H54 (cell line): Measurements from ENCODE around the gene REV1.

ENCODE experiments used
- DNase-seq: peaks from one replicate; pipeline ENCODE4 v3.0.0; 2011; ENCODE audit warnings: low spot score, mixed read lengths; ENCODE audit not compliant: insufficient read length
- FAIRE-seq: peaks from 3 replicates; lab custom pipeline; 2011; peaks lifted over from hg19 to GRCh38; lab: Jason Lieb, UNC
- POLR2A ChIP-seq: IDR thresholded peaks from 2 replicates; pipeline ENCODE4 v1.6.1; 2011; ENCODE audit warnings: low read depth, mild to moderate bottlenecking, low read length

Gene REV1

GRCh38 chr2:99420031-99420430, 69.8 kb downstream of the REV1 start:
- FAIRE-seq (peak; percentile 50), DNase-seq (peak; percentile 17)
- TF ChIP-seq POLR2A, result no peak

DNA sequence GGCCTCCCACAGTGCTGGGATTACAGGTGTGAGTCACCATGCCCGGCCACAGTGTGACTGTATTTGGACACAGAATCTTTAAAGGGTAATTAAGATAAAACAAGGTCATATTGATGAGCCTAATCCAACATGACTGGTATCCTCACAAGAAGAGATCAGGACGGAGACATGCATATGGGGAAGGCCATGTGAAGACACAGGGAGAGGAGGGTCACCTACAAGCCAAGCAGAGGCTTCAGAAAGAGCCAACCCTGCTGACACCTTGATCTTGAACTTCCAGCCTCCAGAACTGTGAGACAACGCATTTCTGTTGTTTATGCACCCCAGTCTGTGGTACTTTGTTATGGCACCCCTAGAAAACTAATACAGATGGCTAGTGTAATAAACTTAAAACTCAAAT, 72.4 kb downstream of the REV1 start:
- DNase-seq (no peak), FAIRE-seq (no peak)
- no peak for TF ChIP-seq POLR2A

DNA sequence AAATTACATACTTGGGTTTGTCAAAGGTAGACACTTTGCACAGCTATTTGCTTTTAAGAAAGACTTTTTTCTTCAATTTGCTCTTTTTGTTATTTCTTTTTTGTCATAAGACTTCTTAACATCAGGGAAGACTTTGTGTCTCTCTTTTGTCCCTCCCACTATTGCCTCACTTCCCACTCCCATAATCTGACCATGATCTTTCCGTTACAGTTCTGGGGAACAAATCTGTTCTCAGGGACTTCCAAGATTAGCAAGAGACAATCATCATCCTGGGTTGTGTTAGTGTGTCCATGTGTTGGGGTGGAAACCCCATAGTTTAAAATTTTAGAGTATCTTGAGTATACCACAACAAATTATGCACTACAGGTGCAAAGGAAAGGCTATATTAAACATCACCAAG, 75.3 kb downstream of the REV1 start:
- no peak for FAIRE-seq
- no peak for DNase-seq
- TF ChIP-seq POLR2A, result no peak

- no peak for DNase-seq
- no peak for TF ChIP-seq POLR2A
- no peak for FAIRE-seq
These were observed 79.5 kb downstream of the REV1 start for GRCh38 chr2:99410276-99410675.

DNA sequence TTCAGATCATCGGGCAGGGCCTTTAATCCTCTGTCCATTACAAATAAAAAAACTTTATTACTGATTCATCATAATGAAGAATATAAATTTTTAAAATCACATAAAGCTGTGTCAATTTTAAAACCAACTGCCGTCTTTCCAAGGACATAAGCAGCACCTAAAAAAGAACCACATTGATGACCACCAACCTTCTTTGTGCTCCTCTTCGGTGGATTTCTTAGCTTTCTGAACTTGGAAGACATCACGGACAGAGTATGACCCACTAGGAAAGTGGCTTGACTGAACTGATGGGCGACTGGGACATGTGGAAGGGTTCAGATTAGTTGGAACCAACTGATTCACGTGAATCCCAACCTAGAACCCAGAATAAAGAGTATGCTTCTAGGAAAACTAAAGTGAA, 83.7 kb downstream of the REV1 start:
- TF ChIP-seq POLR2A, result no peak
- FAIRE-seq, result no peak
- DNase-seq, result no peak

- no peak for TF ChIP-seq POLR2A
- no peak for FAIRE-seq
- no peak for DNase-seq
These were observed 84.8 kb downstream of the REV1 start for GRCh38 chr2:99404797-99405669.

GRCh38 chr2:99404039-99404796, 85.6 kb downstream of the REV1 start:
- no peak for TF ChIP-seq POLR2A
- DNase-seq (no peak), FAIRE-seq (no peak)

- no peak for FAIRE-seq
These were observed 86.3 kb downstream of the REV1 start for GRCh38 chr2:99403524-99403923.

GRCh38 chr2:99403084-99403483, 86.7 kb downstream of the REV1 start:
- no peak for TF ChIP-seq POLR2A
- FAIRE-seq (peak; percentile 60), DNase-seq (no peak)

More at GRCh38 chr2:99403524-99403923, 86.3 kb downstream of the REV1 start:
- TF ChIP-seq POLR2A, result no peak
- no peak for DNase-seq

DNA sequence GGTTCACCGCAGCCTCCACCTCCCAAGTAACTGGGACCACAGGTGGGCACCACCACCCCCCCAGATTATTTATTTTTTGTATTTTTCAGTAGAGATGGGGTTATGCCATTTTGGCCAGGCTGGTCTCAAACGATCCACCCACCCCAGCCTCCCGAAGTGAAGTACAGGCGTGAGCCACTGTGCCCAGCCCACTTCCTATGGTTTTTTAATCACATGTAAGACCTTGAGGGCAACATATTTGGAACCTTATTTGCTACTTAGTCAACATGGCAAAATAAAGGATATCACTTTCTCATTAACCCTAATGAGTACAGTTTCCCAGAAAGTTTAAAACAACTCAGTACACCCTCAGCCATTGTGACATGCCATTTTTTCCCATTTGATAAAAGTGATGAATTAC, 88.0 kb downstream of the REV1 start:
- FAIRE-seq (no peak), DNase-seq (no peak)
- TF ChIP-seq POLR2A, result no peak

DNA sequence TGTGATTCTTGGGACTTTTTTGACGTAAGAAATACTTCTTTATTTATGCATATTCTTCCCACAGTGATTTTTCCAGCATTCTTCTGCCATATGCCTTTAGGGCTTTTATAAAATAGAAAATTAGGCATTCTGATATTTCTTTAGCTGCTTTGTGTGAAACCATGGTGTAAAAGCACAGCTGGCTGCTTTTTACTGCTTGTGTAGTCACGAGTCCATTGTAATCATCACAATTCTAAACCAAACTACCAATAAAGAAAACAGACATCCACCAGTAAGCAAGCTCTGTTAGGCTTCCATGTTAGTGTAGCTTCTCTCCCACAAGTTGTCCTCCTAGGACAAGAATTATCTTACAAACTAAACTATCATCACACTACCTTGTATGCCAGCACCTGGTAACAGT, 90.0 kb downstream of the REV1 start:
- DNase-seq (no peak), FAIRE-seq (no peak)
- TF ChIP-seq POLR2A, result no peak

DNA sequence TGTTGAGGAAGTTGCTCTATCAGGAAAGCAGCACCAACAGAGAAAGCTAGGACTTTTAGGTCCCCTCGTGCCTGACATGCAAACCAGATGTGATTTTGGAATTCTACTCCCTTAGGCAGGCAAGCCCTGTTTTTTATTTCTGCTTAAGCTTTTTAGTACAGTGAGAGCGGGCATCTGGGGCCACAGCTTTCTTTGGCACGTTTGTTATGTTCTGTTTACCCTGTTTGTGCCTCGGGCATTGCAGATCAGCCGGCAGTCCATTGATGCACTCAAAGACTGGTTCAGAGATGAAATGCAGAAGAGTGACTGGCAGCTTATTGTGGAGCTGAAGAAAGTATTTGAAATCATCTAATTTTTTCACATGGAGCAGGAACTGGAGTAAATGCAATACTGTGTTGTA, 90.8 kb downstream of the REV1 start:
- no peak for TF ChIP-seq POLR2A
- DNase-seq (no peak), FAIRE-seq (no peak)

- FAIRE-seq (no peak), DNase-seq (no peak)
- TF ChIP-seq POLR2A, result no peak
These were observed 91.5 kb downstream of the REV1 start for GRCh38 chr2:99398303-99398702.

GRCh38 chr2:99397266-99397920, 92.4 kb downstream of the REV1 start:
- FAIRE-seq (no peak), DNase-seq (no peak)
- TF ChIP-seq POLR2A, result no peak
